HG02763 (cell line): ENCODE results near the gene BDP1.
"Not testable (repeated sequence)": the region's sequence is repeated elsewhere in the genome, so short reads cannot be mapped to it uniquely, and the experiment has no call there.

Experiments
- ATAC-seq: cut with Tn5 transposase; IDR thresholded peaks from one replicate; pipeline ENCODE4 v1.9.1; 2021; ENCODE audit warnings: mild to moderate bottlenecking, moderate library complexity; ENCODE audit not compliant: unreplicated experiment

The BDP1 gene

GRCh38 chr5:71455427-71456361 lies at the start of gene BDP1:
Gene BDP1, plus strand, starts transcription at chr5:71455651. Its CDS starts 227 bp downstream, at chr5:71455878.
- ATAC-seq = peak; percentile 96

GRCh38 chr5:71410088-71410487 lies 45.4 kb upstream of the BDP1 start:
- not testable (repeated sequence) for ATAC-seq

- not testable (repeated sequence) for ATAC-seq
These were observed 39.8 kb upstream of the BDP1 start for GRCh38 chr5:71415626-71416025.

GRCh38 chr5:71418026-71418425 lies 37.4 kb upstream of the BDP1 start:
- ATAC-seq = not testable (repeated sequence)

- ATAC-seq = not testable (repeated sequence)
These were observed 34.2 kb upstream of the BDP1 start for GRCh38 chr5:71421278-71421677.

GRCh38 chr5:71423896-71424295 lies 31.6 kb upstream of the BDP1 start:
- not testable (repeated sequence) for ATAC-seq

- not testable (repeated sequence) for ATAC-seq
These were observed 28.6 kb upstream of the BDP1 start for GRCh38 chr5:71426686-71427474.

GRCh38 chr5:71432410-71432809 lies 23.0 kb upstream of the BDP1 start:
- ATAC-seq = not testable (repeated sequence)

- not testable (repeated sequence) for ATAC-seq
These were observed 20.6 kb upstream of the BDP1 start for GRCh38 chr5:71434825-71435224.

- ATAC-seq = not testable (repeated sequence)
These were observed 13.9 kb upstream of the BDP1 start for GRCh38 chr5:71441564-71441963.

- not testable (repeated sequence) for ATAC-seq
These were observed 11.6 kb upstream of the BDP1 start for GRCh38 chr5:71443891-71444290.

- ATAC-seq = not testable (repeated sequence)
These were observed 10.4 kb upstream of the BDP1 start for GRCh38 chr5:71445015-71445414.

GRCh38 chr5:71445523-71446152 lies 9.8 kb upstream of the BDP1 start:
- ATAC-seq = not testable (repeated sequence)

- not testable (repeated sequence) for ATAC-seq
These were observed 8.8 kb upstream of the BDP1 start for GRCh38 chr5:71446540-71447216.

GRCh38 chr5:71447218-71447808 lies 8.1 kb upstream of the BDP1 start:
- ATAC-seq = peak; percentile 92

GRCh38 chr5:71452876-71453275 lies 2.6 kb upstream of the BDP1 start:
- no peak for ATAC-seq

- ATAC-seq = no peak
These were observed 538 bp upstream of the BDP1 start for GRCh38 chr5:71454913-71455312.

- no peak for ATAC-seq
These were observed 902 bp downstream of the BDP1 start for GRCh38 chr5:71456362-71456743.

- no peak for ATAC-seq
These were observed 1.7 kb downstream of the BDP1 start for GRCh38 chr5:71457106-71457505.

- no peak for ATAC-seq
These were observed 5.2 kb downstream of the BDP1 start for GRCh38 chr5:71460693-71461092.
